ENCODE measurements around the gene RAB8B.

Gene RAB8B

DNA sequence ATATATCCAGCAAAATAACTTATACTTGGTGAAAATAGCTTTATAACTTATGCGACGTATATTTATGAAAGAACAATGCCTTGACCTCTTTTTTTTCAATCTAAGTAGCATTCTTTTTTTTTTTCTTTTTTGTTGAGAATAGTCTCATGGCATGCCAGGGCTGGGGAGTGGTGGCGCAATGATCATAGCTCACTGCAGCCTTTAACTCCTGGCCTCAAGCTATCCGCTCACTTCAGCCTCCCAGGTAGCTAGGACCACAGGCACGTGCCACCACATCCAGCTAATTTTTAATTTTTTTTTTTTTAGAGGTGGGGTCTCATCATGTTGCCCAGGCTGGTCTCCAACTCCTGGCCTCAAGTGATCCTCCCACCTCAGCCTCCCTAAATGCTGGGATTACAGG is 43.5 kb downstream of the RAB8B start:
- POLR2A ChIA-PET, result interaction anchor here (0.6 kb wide), 1 partner anchor 95 kb away, joined by 3 read pairs; no protein-coding TSS in a partner anchor

More for the DNA sequence above, 43.5 kb downstream of the RAB8B start:
- CTCF ChIA-PET, result no interaction called here
- Histone ChIP-seq H3K4me3 (ENCODE audit: low read depth, low read length) (no peak overlapping the region), H3K36me3 (ENCODE audit: control insufficient read depth in 2 of 2, insufficient read depth in 1 of 2, low read length in 2 of 2) (no peaks in the 10 kb centered on the region), H3K4me1 (ENCODE audit: control insufficient read depth, insufficient read depth, low read length) (no peaks in the 10 kb centered on the region; the same call in 1 of the 2 replicates), H3K27ac (ENCODE audit: extremely low read depth, low read depth, low read length) (no peak overlapping the region), H3K9me3 (ENCODE audit: control insufficient read depth, insufficient read depth, low read depth, low read length) (no peaks in the 10 kb centered on the region)
- TF ChIP-seq ZNF280C (tag by site-specific recombination; IDR thresholded peaks at IDR 0.05), result no peak
- no peak for TF ChIP-seq ZNF433 (tag by site-specific recombination; IDR thresholded peaks at IDR 0.05; ENCODE audit: low read depth)
- TF ChIP-seq ZEB2 (tag by site-specific recombination; IDR thresholded peaks at IDR 0.05), result no peak
- TF ChIP-seq ZNF704 (tag by site-specific recombination; IDR thresholded peaks at IDR 0.05), result no peak
- no peak for TF ChIP-seq ZNF571 (tag by site-specific recombination; IDR thresholded peaks at IDR 0.05)
- TF ChIP-seq TSHZ1 (tag by site-specific recombination; IDR thresholded peaks at IDR 0.05; ENCODE audit: borderline replicate concordance), result no peak
- no peak for TF ChIP-seq REPIN1 (tag by site-specific recombination; IDR thresholded peaks at IDR 0.05; ENCODE audit: low read depth)
- no peak for TF ChIP-seq ZNF138 (tag by site-specific recombination; IDR thresholded peaks at IDR 0.05; ENCODE audit: borderline replicate concordance)
- no peak for TF ChIP-seq ZNF585B (tag by site-specific recombination; IDR thresholded peaks at IDR 0.05)
- TF ChIP-seq ZNF549 (tag by site-specific recombination; IDR thresholded peaks at IDR 0.05), result no peak
- TF ChIP-seq, protein P1, sequence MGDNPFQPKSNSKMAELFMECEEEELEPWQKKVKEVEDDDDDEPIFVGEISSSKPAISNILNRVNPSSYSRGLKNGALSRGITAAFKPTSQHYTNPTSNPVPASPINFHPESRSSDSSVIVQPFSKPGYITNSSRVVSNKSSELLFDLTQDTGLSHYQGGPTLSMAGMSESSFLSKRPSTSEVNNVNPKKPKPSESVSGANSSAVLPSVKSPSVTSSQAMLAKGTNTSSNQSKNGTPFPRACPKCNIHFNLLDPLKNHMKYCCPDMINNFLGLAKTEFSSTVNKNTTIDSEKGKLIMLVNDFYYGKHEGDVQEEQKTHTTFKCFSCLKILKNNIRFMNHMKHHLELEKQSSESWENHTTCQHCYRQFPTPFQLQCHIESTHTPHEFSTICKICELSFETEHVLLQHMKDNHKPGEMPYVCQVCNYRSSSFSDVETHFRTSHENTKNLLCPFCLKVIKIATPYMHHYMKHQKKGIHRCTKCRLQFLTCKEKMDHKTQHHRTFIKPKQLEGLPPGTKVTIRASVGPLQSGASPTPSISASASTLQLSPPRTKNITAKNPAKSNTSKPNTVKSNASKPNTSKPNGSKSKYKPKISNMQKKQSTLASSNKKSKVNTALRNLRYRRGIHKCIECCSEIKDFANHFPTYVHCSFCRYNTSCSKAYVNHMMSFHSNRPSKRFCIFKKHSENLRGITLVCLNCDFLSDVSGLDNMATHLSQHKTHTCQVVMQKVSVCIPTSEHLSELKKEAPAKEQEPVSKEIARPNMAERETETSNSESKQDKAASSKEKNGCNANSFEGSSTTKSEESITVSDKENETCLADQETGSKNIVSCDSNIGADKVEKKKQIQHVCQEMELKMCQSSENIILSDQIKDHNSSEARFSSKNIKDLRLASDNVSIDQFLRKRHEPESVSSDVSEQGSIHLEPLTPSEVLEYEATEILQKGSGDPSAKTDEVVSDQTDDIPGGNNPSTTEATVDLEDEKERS (tag by site-specific recombination; IDR thresholded peaks at IDR 0.05), result no peak
- no peak for TF ChIP-seq EGR2 (tag by site-specific recombination; IDR thresholded peaks at IDR 0.05; ENCODE audit: low read depth)
- no peak for TF ChIP-seq ZNF132 (tag by site-specific recombination; IDR thresholded peaks at IDR 0.05; ENCODE audit: borderline replicate concordance)
- TF ChIP-seq, protein P2, sequence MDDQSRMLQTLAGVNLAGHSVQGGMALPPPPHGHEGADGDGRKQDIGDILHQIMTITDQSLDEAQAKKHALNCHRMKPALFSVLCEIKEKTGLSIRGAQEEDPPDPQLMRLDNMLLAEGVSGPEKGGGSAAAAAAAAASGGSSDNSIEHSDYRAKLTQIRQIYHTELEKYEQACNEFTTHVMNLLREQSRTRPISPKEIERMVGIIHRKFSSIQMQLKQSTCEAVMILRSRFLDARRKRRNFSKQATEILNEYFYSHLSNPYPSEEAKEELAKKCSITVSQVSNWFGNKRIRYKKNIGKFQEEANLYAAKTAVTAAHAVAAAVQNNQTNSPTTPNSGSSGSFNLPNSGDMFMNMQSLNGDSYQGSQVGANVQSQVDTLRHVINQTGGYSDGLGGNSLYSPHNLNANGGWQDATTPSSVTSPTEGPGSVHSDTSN (CRISPR knock-in tag; IDR thresholded peaks at IDR 0.05), result no peak
